Ectodermal cell (in vitro differentiated cells): ENCODE results near the gene DIPK2A.

ENCODE experiments used
- H3K27ac ChIP-seq: 2 replicates; pipeline ENCODE4 v1.7.0; 2013; ENCODE audit warnings: mild to moderate bottlenecking, low read depth, low read length; ENCODE audit not compliant: insufficient read depth, poor library complexity, severe bottlenecking
- H3K27me3 ChIP-seq: 2 replicates; pipeline ENCODE4 v1.7.0; 2013; ENCODE audit warnings: mild to moderate bottlenecking, low read length; ENCODE audit not compliant: insufficient read depth, control insufficient read depth, poor library complexity, severe bottlenecking
- H3K36me3 ChIP-seq: one replicate; pipeline ENCODE4 v1.7.0; 2013; ENCODE audit warnings: low read length; ENCODE audit not compliant: control insufficient read depth, insufficient read depth
- H3K4me1 ChIP-seq: one replicate; pipeline ENCODE4 v1.7.0; 2013; ENCODE audit warnings: low read length; ENCODE audit not compliant: control insufficient read depth, insufficient read depth
- H3K4me3 ChIP-seq: 2 replicates; pipeline ENCODE4 v1.7.0; 2013; ENCODE audit warnings: low read depth, low read length, control low read depth; ENCODE audit not compliant: insufficient read depth
- H3K9me3 ChIP-seq: 2 replicates; pipeline ENCODE4 v1.7.0; 2013; ENCODE audit warnings: mild to moderate bottlenecking, low read length, moderate library complexity; ENCODE audit not compliant: control insufficient read depth
- WGBS, 2 experiments: methylation state at CpG; one replicate each; pipeline ENCODE4 v1.1.7; 2013; ENCODE audit warnings: missing lambda C conversion rate in 2 of 2; 5-methylcytosine and 5-hydroxymethylcytosine counted together

Gene DIPK2A

GRCh38 chr3:144003051-144003450, 31.4 kb downstream of the DIPK2A start:
- H3K9me3 ChIP-seq, result no peaks in the 10 kb centered on the region
- no peaks in the 10 kb centered on the region for H3K36me3 ChIP-seq
- no peaks in the 10 kb centered on the region for H3K4me1 ChIP-seq
- H3K27me3 ChIP-seq, result no peaks in the 10 kb centered on the region
- WGBS, 2 experiments, result no CpG with 5 or more reads among the region's 1 CpG
- no peak overlapping the region for H3K27ac ChIP-seq
- no peak overlapping the region for H3K4me3 ChIP-seq

- no peaks in the 10 kb centered on the region for H3K9me3 ChIP-seq
- H3K27ac ChIP-seq, result no peak overlapping the region
- no peaks in the 10 kb centered on the region for H3K4me1 ChIP-seq
- no peaks in the 10 kb centered on the region for H3K36me3 ChIP-seq
- no peaks in the 10 kb centered on the region for H3K27me3 ChIP-seq
- WGBS, 2 experiments, result 83 to 93% methylated on average over 4 of the region's 4 CpGs
- no peak overlapping the region for H3K4me3 ChIP-seq
Measured at GRCh38 chr3:144010371-144010770, 38.7 kb downstream of the DIPK2A start.

GRCh38 chr3:144011251-144011799, 39.7 kb downstream of the DIPK2A start:
- H3K4me1 ChIP-seq, result no peaks in the 10 kb centered on the region
- WGBS, 2 experiments, result 94% methylated on average over 2 of the region's 3 CpGs; no CpG with 5 or more reads in 1 of the 2 experiments
- H3K4me3 ChIP-seq, result no peak overlapping the region
- no peak overlapping the region for H3K27ac ChIP-seq
- no peaks in the 10 kb centered on the region for H3K9me3 ChIP-seq
- no peaks in the 10 kb centered on the region for H3K36me3 ChIP-seq
- no peaks in the 10 kb centered on the region for H3K27me3 ChIP-seq

GRCh38 chr3:144015133-144015532, 43.5 kb downstream of the DIPK2A start:
- WGBS, 2 experiments, result 83 to 100% methylated on average over 2 of the region's 3 CpGs
- Histone ChIP-seq H3K36me3 (no peaks in the 10 kb centered on the region), H3K4me1 (no peaks in the 10 kb centered on the region), H3K4me3 (no peak overlapping the region), H3K27me3 (no peaks in the 10 kb centered on the region), H3K9me3 (no peaks in the 10 kb centered on the region), H3K27ac (no peak overlapping the region)

GRCh38 chr3:144018776-144019175, 47.2 kb downstream of the DIPK2A start:
- Histone ChIP-seq H3K27me3 (no peaks in the 10 kb centered on the region), H3K27ac (no peak overlapping the region), H3K36me3 (no peaks in the 10 kb centered on the region), H3K9me3 (no peaks in the 10 kb centered on the region), H3K4me1 (no peaks in the 10 kb centered on the region), H3K4me3 (no peak overlapping the region)
- 92 to 95% methylated on average over 1 of the region's 1 CpG for WGBS, 2 experiments
